NCI-H774 (cell line): ENCODE results near the gene RNU5D-1.
A peak's percentile ranks its signal among the peaks of the same experiment; 100 is the strongest.

Source experiments
- DNase-seq: peaks from one replicate; lab custom pipeline; 2025; lab: John Stamatoyannopoulos, UW

Gene RNU5D-1

GRCh38 chr1:44733365-44733764 lies 2.4 kb upstream of the RNU5D-1 start:
- DNase-seq: no peak

GRCh38 chr1:44724955-44725698 lies 5.8 kb downstream of the RNU5D-1 start:
- no peak for DNase-seq

- DNase-seq: no peak
Observed at GRCh38 chr1:44724296-44724954, 6.5 kb downstream of the RNU5D-1 start.

- no peak for DNase-seq
Observed at GRCh38 chr1:44723496-44724295, 7.3 kb downstream of the RNU5D-1 start.

- no peak for DNase-seq
Observed at GRCh38 chr1:44723064-44723463, 7.9 kb downstream of the RNU5D-1 start.

GRCh38 chr1:44721485-44722361 lies 9.2 kb downstream of the RNU5D-1 start:
- peak; percentile 95 for DNase-seq

GRCh38 chr1:44720281-44720680 lies 10.7 kb downstream of the RNU5D-1 start:
- DNase-seq: no peak

GRCh38 chr1:44719318-44719717 lies 11.7 kb downstream of the RNU5D-1 start:
- no peak for DNase-seq

GRCh38 chr1:44718091-44718490 lies 12.9 kb downstream of the RNU5D-1 start:
- no peak for DNase-seq

- DNase-seq: no peak
Observed at GRCh38 chr1:44717653-44718052, 13.3 kb downstream of the RNU5D-1 start.

- DNase-seq: no peak
Observed at GRCh38 chr1:44717156-44717555, 13.8 kb downstream of the RNU5D-1 start.

- peak; percentile 87 for DNase-seq
Observed at GRCh38 chr1:44714944-44715571, 15.9 kb downstream of the RNU5D-1 start.

- no peak for DNase-seq
Observed at GRCh38 chr1:44714532-44714931, 16.4 kb downstream of the RNU5D-1 start.

GRCh38 chr1:44713321-44713781 lies 17.6 kb downstream of the RNU5D-1 start:
- DNase-seq: peak; percentile 78

GRCh38 chr1:44707959-44708831 lies 22.8 kb downstream of the RNU5D-1 start:
- peak; percentile 62 for DNase-seq

GRCh38 chr1:44707112-44707881 lies 23.7 kb downstream of the RNU5D-1 start:
- DNase-seq: no peak

GRCh38 chr1:44705938-44706337 lies 25.0 kb downstream of the RNU5D-1 start:
- no peak for DNase-seq

- no peak for DNase-seq
Observed at GRCh38 chr1:44705470-44705869, 25.5 kb downstream of the RNU5D-1 start.

GRCh38 chr1:44701141-44701573 lies 29.8 kb downstream of the RNU5D-1 start:
- DNase-seq: no peak
